Fibroblast of lung (primary cell): ENCODE results near the gene USP32. TPM values are rescaled to one million over a fixed set of nuclear protein-coding genes. Genes with fewer than 3 reads are reported as not detected.

Experiments
- DNase-seq, 2 donors: peaks; one replicate each; pipeline versions ENCODE4 v3.0.0 to v3.0.0-alpha.2; 2010; ENCODE audit warnings: low read depth in 2 of 2
- H2AFZ ChIP-seq: 2 replicates; pipeline ENCODE4 v1.5.1; 2012; ENCODE audit warnings: low read length, control low read depth, inconsistent platforms
- H3K27ac ChIP-seq: 2 replicates; pipeline ENCODE4 v1.5.1; 2011; ENCODE audit warnings: low read length, control low read depth; ENCODE audit not compliant: insufficient read depth
- H3K27me3 ChIP-seq: 2 replicates; pipeline ENCODE4 v1.5.1; 2011; ENCODE audit warnings: mild to moderate bottlenecking, low read length; ENCODE audit not compliant: control insufficient read depth, insufficient read depth
- H3K36me3 ChIP-seq: 2 replicates; pipeline ENCODE4 v1.5.1; 2011; ENCODE audit warnings: low read length; ENCODE audit not compliant: control insufficient read depth, insufficient read depth
- H3K4me1 ChIP-seq: 2 replicates; pipeline ENCODE4 v1.5.1; 2011; ENCODE audit warnings: low read length; ENCODE audit not compliant: control insufficient read depth, insufficient read depth; ENCODE audit errors: extremely low read depth
- H3K4me2 ChIP-seq: 2 replicates; pipeline ENCODE4 v1.5.1; 2011; ENCODE audit warnings: low read length, control low read depth; ENCODE audit not compliant: insufficient read depth; ENCODE audit errors: extremely low read depth
- H3K4me3 ChIP-seq, 4 experiments: fragments of 200-600 bp in 1 of 4; sonication (generic) in 1 of 4; replicated peaks in 1 of 4; 2 replicates each; pipeline ENCODE4 v1.5.1; 2011 to 2016; ENCODE audit warnings: low read length in 4 of 4, low read depth in 3 of 4, mild to moderate bottlenecking in 3 of 4, control low read depth in 2 of 4, inconsistent platforms in 1 of 4, mixed read lengths in 1 of 4; ENCODE audit not compliant: insufficient read depth in 1 of 4; ENCODE audit errors: control extremely low read depth in 1 of 4
- H3K79me2 ChIP-seq: 2 replicates; pipeline ENCODE4 v1.5.1; 2012; ENCODE audit warnings: mild to moderate bottlenecking, low read length, inconsistent platforms; ENCODE audit not compliant: control insufficient read depth, insufficient read depth
- H3K9ac ChIP-seq: 2 replicates; pipeline ENCODE4 v1.5.1; 2011; ENCODE audit warnings: mild to moderate bottlenecking, low read length, control low read depth; ENCODE audit not compliant: insufficient read depth
- H3K9me3 ChIP-seq: 2 replicates; pipeline ENCODE4 v1.5.1; 2012; ENCODE audit warnings: low read depth, low read length; ENCODE audit not compliant: control insufficient read depth, insufficient read depth
- H4K20me1 ChIP-seq: 2 replicates; pipeline ENCODE4 v1.5.1; 2011; ENCODE audit warnings: low read length; ENCODE audit not compliant: control insufficient read depth, insufficient read depth; ENCODE audit errors: extremely low read depth
- CTCF ChIP-seq, 2 donors: IDR thresholded peaks in 1 of 2; conservative IDR thresholded peaks in 1 of 2; 1 replicate in 1 of 2; 2 replicates in 1 of 2; pipeline ENCODE4 v1.5.1; 2011 to 2012; ENCODE audit warnings: low read length in 2 of 2, control low read depth in 1 of 2, inconsistent platforms in 1 of 2, low read depth in 1 of 2, mild to moderate bottlenecking in 1 of 2
- EZH2 ChIP-seq: IDR thresholded peaks from 2 replicates; pipeline ENCODE4 v1.5.1; 2012; ENCODE audit warnings: low read length, control low read depth, mild to moderate bottlenecking; ENCODE audit errors: missing control alignments
- polyA plus RNA-seq, 2 donors: library from polyadenylated mRNA; depleted of rRNA in 1 of 2; stranded (reverse) in 1 of 2; unstranded in 1 of 2; fragments of >200 nt; gene quantifications; 2 replicates each; pipeline ENCODE4 v1.2.1, GENCODE V29; 2011 to 2012; ENCODE audit warnings: missing spikeins in 1 of 2
- total RNA-seq: library from RNA; depleted of rRNA; stranded (reverse); fragments of >200 nt; gene quantifications from 2 replicates; pipeline ENCODE4 v1.2.1, GENCODE V29; 2014

The USP32 gene
- total and polyA plus RNA-seq, 2 donors (not counting 1 experiment from before 2014, with no cell fraction given) = 40.1 to 82.7 TPM

GRCh38 chr17:60240290-60240689 lies 151.6 kb downstream of the USP32 start:
- H3K4me3 ChIP-seq = no peak overlapping the region
- H3K27ac ChIP-seq = no peak overlapping the region
- H3K36me3 ChIP-seq = no peaks in the 10 kb centered on the region
- no peak for TF ChIP-seq CTCF (conservative IDR thresholded peaks at IDR 0.05 in 1 of 2, IDR thresholded peaks at IDR 0.05 in 1 of 2; ENCODE audit: low read depth in 1 of 2, low read length in 2 of 2)
- no peak for TF ChIP-seq EZH2
- no peaks in the 10 kb centered on the region for H4K20me1 ChIP-seq
- no peak overlapping the region for H2AFZ ChIP-seq
- H3K27me3 ChIP-seq = no peaks in the 10 kb centered on the region
- no peak overlapping the region for H3K9ac ChIP-seq
- DNase-seq = no peak
- no peak overlapping the region for H3K4me2 ChIP-seq
- H3K9me3 ChIP-seq = no peaks in the 10 kb centered on the region
- H3K4me1 ChIP-seq = no peaks in the 10 kb centered on the region
- H3K79me2 ChIP-seq = no peaks in the 10 kb centered on the region

DNA sequence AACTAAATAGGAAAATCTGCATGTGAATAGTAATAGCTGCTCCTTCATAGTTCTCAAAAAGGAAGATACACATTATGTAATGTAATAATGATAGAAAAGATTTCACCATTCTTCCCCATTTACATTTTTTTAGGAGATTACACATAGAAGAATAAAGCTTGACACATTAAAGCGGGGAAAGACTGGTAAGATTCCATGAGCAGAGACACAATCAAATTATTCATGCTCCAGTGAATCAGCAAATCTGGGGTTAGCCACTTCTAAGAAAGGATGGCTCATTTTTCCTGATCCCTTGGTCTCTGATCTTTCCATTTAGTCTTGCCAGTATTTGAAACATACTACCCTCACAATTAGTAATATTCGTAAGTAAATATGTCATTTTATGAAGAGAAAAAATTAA lies 160.2 kb downstream of the USP32 start:
- no peaks in the 10 kb centered on the region for H3K4me1 ChIP-seq
- H3K9ac ChIP-seq = no peak overlapping the region
- peaks cover 2% of the 10 kb centered on the region for H3K36me3 ChIP-seq
- no peaks in the 10 kb centered on the region for H3K9me3 ChIP-seq
- H3K27me3 ChIP-seq = no peaks in the 10 kb centered on the region
- H3K4me3 ChIP-seq = no peak overlapping the region
- TF ChIP-seq CTCF (conservative IDR thresholded peaks at IDR 0.05 in 1 of 2, IDR thresholded peaks at IDR 0.05 in 1 of 2; ENCODE audit: low read depth in 1 of 2, low read length in 2 of 2) (no peak), EZH2 (no peak)
- H3K27ac ChIP-seq = no peak overlapping the region
- H3K4me2 ChIP-seq = no peak overlapping the region
- peak in 1 of 2 donors; percentile 42 for DNase-seq
- H2AFZ ChIP-seq = no peak overlapping the region
- H3K79me2 ChIP-seq = no peaks in the 10 kb centered on the region
- no peaks in the 10 kb centered on the region for H4K20me1 ChIP-seq

DNA sequence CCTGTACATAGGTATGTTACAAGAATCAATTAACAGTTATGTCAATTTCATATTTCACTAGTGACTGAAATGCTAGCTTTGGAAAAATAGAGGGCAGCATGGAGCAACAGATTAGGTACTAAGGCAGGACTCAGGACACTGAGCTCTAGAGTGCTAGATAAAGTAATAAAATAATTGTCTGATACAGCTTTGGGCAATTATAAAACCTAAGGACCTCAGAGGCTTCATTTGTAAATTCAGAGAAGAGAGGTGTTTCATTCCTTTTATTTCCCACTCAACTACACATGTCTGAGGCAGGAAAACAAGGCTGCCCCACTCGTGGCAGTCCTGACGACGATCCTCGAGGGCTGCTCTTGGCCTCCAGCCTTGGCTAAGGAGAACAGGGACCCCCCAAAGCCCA lies 160.7 kb downstream of the USP32 start:
- H2AFZ ChIP-seq = no peak overlapping the region
- H3K27ac ChIP-seq = no peak overlapping the region
- H3K79me2 ChIP-seq = no peaks in the 10 kb centered on the region
- no peaks in the 10 kb centered on the region for H3K9me3 ChIP-seq
- H3K36me3 ChIP-seq = peaks cover 2% of the 10 kb centered on the region
- no peak overlapping the region for H3K4me2 ChIP-seq
- TF ChIP-seq EZH2 (no peak), CTCF (conservative IDR thresholded peaks at IDR 0.05 in 1 of 2, IDR thresholded peaks at IDR 0.05 in 1 of 2; ENCODE audit: low read depth in 1 of 2, low read length in 2 of 2) (peak; percentile 40 to 58)
- peak; percentile 20 to 60 for DNase-seq
- H4K20me1 ChIP-seq = no peaks in the 10 kb centered on the region
- H3K27me3 ChIP-seq = no peaks in the 10 kb centered on the region
- no peak overlapping the region for H3K4me3 ChIP-seq
- no peak overlapping the region for H3K9ac ChIP-seq
- no peaks in the 10 kb centered on the region for H3K4me1 ChIP-seq
